SK-N-SH treated with all-trans-retinoic acid at 6 μM for 48 hours (cell line): ENCODE results near the gene KIF17.

ENCODE experiments used
- ATAC-seq: fragments of 200-7000 bp; cut with Tn5 transposase; 3 replicates; pipeline ENCODE4 v1.9.1; 2020; ENCODE audit warnings: mild to moderate bottlenecking, moderate library complexity
- ARNTL ChIP-seq: fragments of 450-650 bp; formaldehyde crosslinking; IDR thresholded peaks from 2 replicates; pipeline ENCODE4 v1.5.0; 2020; ENCODE audit warnings: low read depth, mild to moderate bottlenecking, moderate library complexity, borderline replicate concordance
- BACH2 ChIP-seq: fragments of 250-450 bp; sonication (Bioruptor Pico); IDR thresholded peaks from 2 replicates; pipeline ENCODE4 v1.9.0; 2021; ENCODE audit warnings: mild to moderate bottlenecking, borderline replicate concordance
- CSDC2 ChIP-seq: fragments of 250-450 bp; sonication (Bioruptor Pico); IDR thresholded peaks from 2 replicates; pipeline ENCODE4 v1.5.0; 2020; ENCODE audit warnings: mild to moderate bottlenecking, moderate library complexity
- ESRRG ChIP-seq: fragments of 250-450 bp; sonication (Bioruptor Pico); IDR thresholded peaks from 2 replicates; pipeline ENCODE4 v1.6.1; 2021; ENCODE audit warnings: mild to moderate bottlenecking
- GLIS3 ChIP-seq: fragments of 250-450 bp; sonication (Bioruptor Pico); IDR thresholded peaks from 2 replicates; pipeline ENCODE4 v1.5.0; 2020; ENCODE audit warnings: mild to moderate bottlenecking, moderate library complexity
- ISL1 ChIP-seq: fragments of 250-450 bp; sonication (Bioruptor Pico); IDR thresholded peaks from 2 replicates; pipeline ENCODE4 v2.1.2; 2022; ENCODE audit warnings: mild to moderate bottlenecking, moderate library complexity
- OSR1 ChIP-seq: fragments of 250-450 bp; sonication (Bioruptor Pico); IDR thresholded peaks from 2 replicates; pipeline ENCODE4 v1.8.0; 2022; ENCODE audit warnings: moderate library complexity, mild to moderate bottlenecking, inconsistent platforms
- PPARA ChIP-seq: fragments of 250-450 bp; sonication (Bioruptor Pico); IDR thresholded peaks from 2 replicates; pipeline ENCODE4 v1.5.0; 2020; ENCODE audit warnings: mild to moderate bottlenecking, borderline replicate concordance
- RARB ChIP-seq: fragments of 250-450 bp; sonication (Bioruptor Pico); IDR thresholded peaks from 2 replicates; pipeline ENCODE4 v1.8.0; 2021; ENCODE audit warnings: mild to moderate bottlenecking, moderate library complexity
- TCF4 ChIP-seq: fragments of 250-450 bp; sonication (Bioruptor Pico); IDR thresholded peaks from 2 replicates; pipeline ENCODE4 v1.8.0; 2021; ENCODE audit warnings: mild to moderate bottlenecking, moderate library complexity, borderline replicate concordance
- TOX ChIP-seq: fragments of 250-450 bp; sonication (Bioruptor Pico); IDR thresholded peaks from 2 replicates; pipeline ENCODE4 v1.8.0; 2021; ENCODE audit warnings: mild to moderate bottlenecking, moderate library complexity, borderline replicate concordance
- ZC3H10 ChIP-seq: fragments of 250-450 bp; sonication (Bioruptor Pico); IDR thresholded peaks from 2 replicates; pipeline ENCODE4 v1.5.1; 2021; ENCODE audit warnings: mild to moderate bottlenecking, moderate library complexity
- ZFP3 ChIP-seq: fragments of 250-450 bp; sonication (Bioruptor Pico); IDR thresholded peaks from 2 replicates; pipeline ENCODE4 v1.5.0; 2020; ENCODE audit warnings: mild to moderate bottlenecking, moderate library complexity
- ZFP30 ChIP-seq: fragments of 450-650 bp; formaldehyde crosslinking; IDR thresholded peaks from 2 replicates; pipeline ENCODE4 v1.5.0; 2022; ENCODE audit warnings: mild to moderate bottlenecking, moderate library complexity
- ZNF565 ChIP-seq: fragments of 450-650 bp; formaldehyde crosslinking; conservative IDR thresholded peaks from 2 replicates; pipeline ENCODE4 v1.5.0; 2020; ENCODE audit warnings: low read depth, mild to moderate bottlenecking, moderate library complexity
- ZNF70 ChIP-seq: fragments of 450-650 bp; formaldehyde crosslinking; IDR thresholded peaks from 2 replicates; pipeline ENCODE4 v1.5.0; 2020; ENCODE audit warnings: mild to moderate bottlenecking, moderate library complexity
- ZNF8 ChIP-seq: fragments of 450-650 bp; formaldehyde crosslinking; IDR thresholded peaks from 2 replicates; pipeline ENCODE4 v1.5.0; 2020; ENCODE audit warnings: mild to moderate bottlenecking, moderate library complexity
- TF ChIP-seq, protein P1 (sequence below): fragments of 250-450 bp; sonication (Bioruptor Pico); IDR thresholded peaks from 2 replicates; pipeline ENCODE4 v1.5.1; 2021; ENCODE audit warnings: mild to moderate bottlenecking, moderate library complexity
- TF ChIP-seq, protein P2 (sequence below): fragments of 250-450 bp; sonication (Bioruptor Pico); IDR thresholded peaks from 2 replicates; pipeline ENCODE4 v1.8.0; 2021; ENCODE audit warnings: low read depth, mild to moderate bottlenecking, moderate library complexity, borderline replicate concordance
- TF ChIP-seq, protein P3 (sequence below): fragments of 250-450 bp; sonication (Bioruptor Pico); IDR thresholded peaks from 2 replicates; pipeline ENCODE4 v1.5.1; 2020; ENCODE audit warnings: low read depth, mild to moderate bottlenecking, moderate library complexity
- TF ChIP-seq, protein P4 (sequence below): fragments of 250-450 bp; sonication (Bioruptor Pico); IDR thresholded peaks from 2 replicates; pipeline ENCODE4 v1.8.0; 2020; ENCODE audit warnings: mild to moderate bottlenecking, moderate library complexity, borderline replicate concordance
- TF ChIP-seq, protein P5 (sequence below): fragments of 250-450 bp; sonication (Bioruptor Pico); IDR thresholded peaks from 2 replicates; pipeline ENCODE4 v1.5.0; 2020; ENCODE audit warnings: mild to moderate bottlenecking, moderate library complexity

KIF17 gene

DNA sequence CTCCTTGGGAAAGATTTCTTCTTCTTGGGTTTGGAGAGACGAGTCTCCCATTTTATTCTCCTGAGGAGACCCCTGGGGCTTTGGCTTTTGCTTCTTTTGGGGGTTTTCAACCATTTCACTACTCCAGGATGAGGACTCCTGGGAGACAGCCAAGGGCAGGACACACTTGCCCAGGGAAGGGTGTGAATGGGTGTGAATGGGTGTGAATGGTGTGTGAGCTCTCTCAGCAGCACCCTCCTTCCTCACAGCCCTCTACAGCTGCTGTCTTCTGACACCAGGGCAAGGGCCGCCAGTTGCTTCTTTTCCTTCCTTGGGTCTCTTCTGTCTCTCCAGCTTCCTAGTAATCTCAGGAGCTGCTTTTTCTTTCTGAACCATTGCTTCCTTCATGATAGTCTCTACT lies 24.2 kb downstream of the KIF17 start:
- ATAC-seq, result no peak
- no peak for TF ChIP-seq TCF4 (CRISPR knock-in tag)
- TF ChIP-seq OSR1 (CRISPR knock-in tag), result no peak
- TF ChIP-seq PPARA (CRISPR knock-in tag), result no peak
- TF ChIP-seq, protein P1, sequence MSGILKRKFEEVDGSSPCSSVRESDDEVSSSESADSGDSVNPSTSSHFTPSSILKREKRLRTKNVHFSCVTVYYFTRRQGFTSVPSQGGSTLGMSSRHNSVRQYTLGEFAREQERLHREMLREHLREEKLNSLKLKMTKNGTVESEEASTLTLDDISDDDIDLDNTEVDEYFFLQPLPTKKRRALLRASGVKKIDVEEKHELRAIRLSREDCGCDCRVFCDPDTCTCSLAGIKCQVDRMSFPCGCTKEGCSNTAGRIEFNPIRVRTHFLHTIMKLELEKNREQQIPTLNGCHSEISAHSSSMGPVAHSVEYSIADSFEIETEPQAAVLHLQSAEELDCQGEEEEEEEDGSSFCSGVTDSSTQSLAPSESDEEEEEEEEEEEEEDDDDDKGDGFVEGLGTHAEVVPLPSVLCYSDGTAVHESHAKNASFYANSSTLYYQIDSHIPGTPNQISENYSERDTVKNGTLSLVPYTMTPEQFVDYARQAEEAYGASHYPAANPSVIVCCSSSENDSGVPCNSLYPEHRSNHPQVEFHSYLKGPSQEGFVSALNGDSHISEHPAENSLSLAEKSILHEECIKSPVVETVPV (CRISPR knock-in tag), result no peak
- no peak for TF ChIP-seq BACH2 (CRISPR knock-in tag)
- TF ChIP-seq ARNTL (CRISPR knock-in tag), result no peak
- TF ChIP-seq ESRRG (CRISPR knock-in tag), result no peak
- no peak for TF ChIP-seq CSDC2
- TF ChIP-seq ISL1, result no peak
- TF ChIP-seq, protein P2, sequence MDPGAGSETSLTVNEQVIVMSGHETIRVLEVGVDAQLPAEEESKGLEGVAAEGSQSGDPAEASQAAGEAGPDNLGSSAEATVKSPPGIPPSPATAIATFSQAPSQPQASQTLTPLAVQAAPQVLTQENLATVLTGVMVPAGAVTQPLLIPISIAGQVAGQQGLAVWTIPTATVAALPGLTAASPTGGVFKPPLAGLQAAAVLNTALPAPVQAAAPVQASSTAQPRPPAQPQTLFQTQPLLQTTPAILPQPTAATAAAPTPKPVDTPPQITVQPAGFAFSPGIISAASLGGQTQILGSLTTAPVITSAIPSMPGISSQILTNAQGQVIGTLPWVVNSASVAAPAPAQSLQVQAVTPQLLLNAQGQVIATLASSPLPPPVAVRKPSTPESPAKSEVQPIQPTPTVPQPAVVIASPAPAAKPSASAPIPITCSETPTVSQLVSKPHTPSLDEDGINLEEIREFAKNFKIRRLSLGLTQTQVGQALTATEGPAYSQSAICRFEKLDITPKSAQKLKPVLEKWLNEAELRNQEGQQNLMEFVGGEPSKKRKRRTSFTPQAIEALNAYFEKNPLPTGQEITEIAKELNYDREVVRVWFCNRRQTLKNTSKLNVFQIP (CRISPR knock-in tag), result no peak
- TF ChIP-seq, protein P3, sequence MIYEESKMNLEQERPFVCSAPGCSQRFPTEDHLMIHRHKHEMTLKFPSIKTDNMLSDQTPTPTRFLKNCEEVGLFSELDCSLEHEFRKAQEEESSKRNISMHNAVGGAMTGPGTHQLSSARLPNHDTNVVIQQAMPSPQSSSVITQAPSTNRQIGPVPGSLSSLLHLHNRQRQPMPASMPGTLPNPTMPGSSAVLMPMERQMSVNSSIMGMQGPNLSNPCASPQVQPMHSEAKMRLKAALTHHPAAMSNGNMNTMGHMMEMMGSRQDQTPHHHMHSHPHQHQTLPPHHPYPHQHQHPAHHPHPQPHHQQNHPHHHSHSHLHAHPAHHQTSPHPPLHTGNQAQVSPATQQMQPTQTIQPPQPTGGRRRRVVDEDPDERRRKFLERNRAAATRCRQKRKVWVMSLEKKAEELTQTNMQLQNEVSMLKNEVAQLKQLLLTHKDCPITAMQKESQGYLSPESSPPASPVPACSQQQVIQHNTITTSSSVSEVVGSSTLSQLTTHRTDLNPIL, result no peak
- TF ChIP-seq GLIS3 (CRISPR knock-in tag), result no peak
- TF ChIP-seq TOX (CRISPR knock-in tag), result no peak
- no peak for TF ChIP-seq ZC3H10
- no peak for TF ChIP-seq ZFP3
- no peak for TF ChIP-seq ZNF8 (CRISPR knock-in tag)
- TF ChIP-seq ZNF565 (CRISPR knock-in tag), result no peak
- no peak for TF ChIP-seq ZNF70
- TF ChIP-seq, protein P4, sequence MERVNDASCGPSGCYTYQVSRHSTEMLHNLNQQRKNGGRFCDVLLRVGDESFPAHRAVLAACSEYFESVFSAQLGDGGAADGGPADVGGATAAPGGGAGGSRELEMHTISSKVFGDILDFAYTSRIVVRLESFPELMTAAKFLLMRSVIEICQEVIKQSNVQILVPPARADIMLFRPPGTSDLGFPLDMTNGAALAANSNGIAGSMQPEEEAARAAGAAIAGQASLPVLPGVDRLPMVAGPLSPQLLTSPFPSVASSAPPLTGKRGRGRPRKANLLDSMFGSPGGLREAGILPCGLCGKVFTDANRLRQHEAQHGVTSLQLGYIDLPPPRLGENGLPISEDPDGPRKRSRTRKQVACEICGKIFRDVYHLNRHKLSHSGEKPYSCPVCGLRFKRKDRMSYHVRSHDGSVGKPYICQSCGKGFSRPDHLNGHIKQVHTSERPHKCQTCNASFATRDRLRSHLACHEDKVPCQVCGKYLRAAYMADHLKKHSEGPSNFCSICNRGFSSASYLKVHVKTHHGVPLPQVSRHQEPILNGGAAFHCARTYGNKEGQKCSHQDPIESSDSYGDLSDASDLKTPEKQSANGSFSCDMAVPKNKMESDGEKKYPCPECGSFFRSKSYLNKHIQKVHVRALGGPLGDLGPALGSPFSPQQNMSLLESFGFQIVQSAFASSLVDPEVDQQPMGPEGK, result no peak
- TF ChIP-seq, protein P5, sequence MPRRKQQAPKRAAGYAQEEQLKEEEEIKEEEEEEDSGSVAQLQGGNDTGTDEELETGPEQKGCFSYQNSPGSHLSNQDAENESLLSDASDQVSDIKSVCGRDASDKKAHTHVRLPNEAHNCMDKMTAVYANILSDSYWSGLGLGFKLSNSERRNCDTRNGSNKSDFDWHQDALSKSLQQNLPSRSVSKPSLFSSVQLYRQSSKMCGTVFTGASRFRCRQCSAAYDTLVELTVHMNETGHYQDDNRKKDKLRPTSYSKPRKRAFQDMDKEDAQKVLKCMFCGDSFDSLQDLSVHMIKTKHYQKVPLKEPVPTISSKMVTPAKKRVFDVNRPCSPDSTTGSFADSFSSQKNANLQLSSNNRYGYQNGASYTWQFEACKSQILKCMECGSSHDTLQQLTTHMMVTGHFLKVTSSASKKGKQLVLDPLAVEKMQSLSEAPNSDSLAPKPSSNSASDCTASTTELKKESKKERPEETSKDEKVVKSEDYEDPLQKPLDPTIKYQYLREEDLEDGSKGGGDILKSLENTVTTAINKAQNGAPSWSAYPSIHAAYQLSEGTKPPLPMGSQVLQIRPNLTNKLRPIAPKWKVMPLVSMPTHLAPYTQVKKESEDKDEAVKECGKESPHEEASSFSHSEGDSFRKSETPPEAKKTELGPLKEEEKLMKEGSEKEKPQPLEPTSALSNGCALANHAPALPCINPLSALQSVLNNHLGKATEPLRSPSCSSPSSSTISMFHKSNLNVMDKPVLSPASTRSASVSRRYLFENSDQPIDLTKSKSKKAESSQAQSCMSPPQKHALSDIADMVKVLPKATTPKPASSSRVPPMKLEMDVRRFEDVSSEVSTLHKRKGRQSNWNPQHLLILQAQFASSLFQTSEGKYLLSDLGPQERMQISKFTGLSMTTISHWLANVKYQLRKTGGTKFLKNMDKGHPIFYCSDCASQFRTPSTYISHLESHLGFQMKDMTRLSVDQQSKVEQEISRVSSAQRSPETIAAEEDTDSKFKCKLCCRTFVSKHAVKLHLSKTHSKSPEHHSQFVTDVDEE (CRISPR knock-in tag), result no peak

DNA sequence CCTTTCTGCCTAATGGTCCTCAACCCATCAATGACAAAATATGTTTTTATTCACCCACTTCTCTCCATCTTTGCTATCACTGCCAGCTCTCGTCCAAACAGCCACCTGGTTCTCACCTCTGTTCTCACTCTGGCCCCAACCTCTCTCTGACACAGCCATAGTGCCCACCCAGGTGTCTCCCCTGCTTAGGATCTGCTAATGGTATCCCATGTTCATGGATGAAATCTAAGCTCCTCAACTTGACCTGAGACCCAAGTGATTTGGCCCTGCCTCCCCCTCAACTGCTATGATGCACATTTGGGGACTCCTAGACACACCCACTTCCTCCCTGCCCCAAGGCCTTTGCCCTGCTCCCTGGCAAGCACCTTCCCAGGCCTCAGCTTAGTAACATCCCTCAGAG lies 25.9 kb downstream of the KIF17 start:
- no peak for ATAC-seq
- no peak for TF ChIP-seq ZC3H10
- TF ChIP-seq, all 23 proteins: peak for 0

DNA sequence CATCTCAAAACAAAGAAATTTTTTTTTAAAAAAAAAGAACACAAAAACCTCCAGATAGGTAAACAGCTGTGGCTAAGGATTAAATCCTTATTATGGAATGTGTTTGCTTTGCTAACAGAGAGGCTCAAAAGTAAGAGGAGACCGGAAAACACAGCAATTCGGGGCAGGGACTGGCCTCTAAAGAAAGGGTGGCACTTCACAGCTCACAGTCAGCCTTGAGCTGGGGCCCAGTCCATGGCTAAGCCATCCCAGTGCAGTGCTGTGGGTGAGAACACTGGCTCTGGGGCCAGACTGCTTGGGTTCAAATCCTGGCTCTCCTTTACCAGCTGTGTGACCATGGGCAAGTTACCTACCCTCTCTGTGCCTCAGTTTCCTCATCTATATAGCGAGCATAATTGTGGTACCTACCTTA lies 28.2 kb downstream of the KIF17 start:
- TF ChIP-seq RARB (CRISPR knock-in tag) (no peak), ZNF565 (CRISPR knock-in tag) (no peak), BACH2 (CRISPR knock-in tag) (no peak), ZC3H10 (no peak), TOX (CRISPR knock-in tag) (no peak), ZNF8 (CRISPR knock-in tag) (no peak), CSDC2 (no peak), GLIS3 (CRISPR knock-in tag) (no peak), OSR1 (CRISPR knock-in tag) (no peak), ZNF70 (no peak), ISL1 (no peak), ZFP3 (no peak), ZFP30 (CRISPR knock-in tag) (no peak), TCF4 (CRISPR knock-in tag) (no peak)
- TF ChIP-seq, protein P3, result no peak
- TF ChIP-seq, protein P4, result no peak
- TF ChIP-seq, protein P2 (CRISPR knock-in tag), result no peak
- no peak for ATAC-seq
